HCT116 (cell line): Measurements from ENCODE around the gene DDX1. TPM values are rescaled to one million over a fixed set of nuclear protein-coding genes. Genes with fewer than 3 reads are reported as not detected.

ENCODE experiments used
- ATAC-seq: fragments of 200-7000 bp; cut with Tn5 transposase; 2 replicates; pipeline ENCODE4 v1.9.1; 2020; ENCODE audit warnings: mild to moderate bottlenecking, moderate library complexity
- BruUV-seq: library from RNA; stranded (reverse); fragments of 400-500 nt; replicated peaks from 2 replicates; lab custom pipeline; 2021; lab: Mats Ljungman, UMichigan
- CTCF ChIA-PET: fragments of 300-600 bp; sonication (Branson Sonifier 250); formaldehyde crosslinking; loops from one replicate; lab custom pipeline; 2021; ENCODE audit warnings: antibody characterized with exemption; lab: Charles Lee
- POLR2A ChIA-PET: fragments of 300-600, 350-600 bp; sonication (Branson Sonifier 250); formaldehyde crosslinking; loops from one replicate; lab custom pipeline; 2021; ENCODE audit warnings: antibody characterized with exemption; lab: Charles Lee
- RAD21 ChIA-PET, 2 experiments: fragments of 300-600 bp; sonication (Branson Sonifier 250); formaldehyde crosslinking; loops; one replicate each; lab custom pipeline; 2023; ENCODE audit warnings: low total read pairs in 2 of 2; ENCODE audit not compliant: uncharacterized antibody in 2 of 2, unreplicated experiment in 2 of 2, low non-redundant PET in 1 of 2; lab: Charles Lee
- DNase-seq: peaks from one replicate; pipeline ENCODE4 v3.0.0-alpha.2; 2010; ENCODE audit warnings: low read depth, low spot score
- H2AFZ ChIP-seq: fragments of 200-600 bp; shearing (Covaris generic), sonication (generic); 2 replicates; pipeline ENCODE4 v1.6.1; 2017; ENCODE audit warnings: low read depth, mixed run types, mixed read lengths, antibody characterized with exemption, low read length; ENCODE audit not compliant: poor library complexity, severe bottlenecking
- H3K27ac ChIP-seq: 2 replicates; pipeline ENCODE4 v1.5.1; 2012; ENCODE audit warnings: low read depth, low read length
- H3K27me3 ChIP-seq: fragments of 200-600 bp; sonication (generic); 2 replicates; pipeline ENCODE4 v1.6.1; 2016; ENCODE audit warnings: mixed run types, low read length, mixed read lengths; ENCODE audit not compliant: insufficient read depth
- H3K36me3 ChIP-seq, 2 experiments: fragments of 200-500 bp in 1 of 2; fragments of 200-600 bp in 1 of 2; sonication (Bioruptor generic) in 1 of 2; sonication (generic) in 1 of 2; 2 replicates each; pipeline versions ENCODE4 v1.5.1 to v1.6.1; 2014 to 2016; ENCODE audit warnings: low read length in 2 of 2, inconsistent platforms in 1 of 2, mixed read lengths in 1 of 2, mixed run types in 1 of 2; ENCODE audit not compliant: insufficient read depth in 2 of 2, control insufficient read depth in 1 of 2
- H3K4me1 ChIP-seq, 2 experiments: fragments of 200-600 bp in 1 of 2; sonication (generic) in 1 of 2; 2 replicates each; pipeline versions ENCODE4 v1.5.1 to v1.6.1; 2012 to 2017; ENCODE audit warnings: low read length in 2 of 2, inconsistent platforms in 1 of 2, mild to moderate bottlenecking in 1 of 2, mixed read lengths in 1 of 2, mixed run types in 1 of 2, moderate library complexity in 1 of 2; ENCODE audit not compliant: insufficient read depth in 2 of 2, control insufficient read depth in 1 of 2
- H3K4me2 ChIP-seq: fragments of 200-600 bp; sonication (generic); 2 replicates; pipeline ENCODE4 v1.6.1; 2017; ENCODE audit warnings: mixed run types, low read length, mixed read lengths
- H3K4me3 ChIP-seq, 2 experiments: fragments of 200-600 bp in 1 of 2; sonication (generic) in 1 of 2; replicated peaks in 1 of 2; 2 replicates each; pipeline ENCODE4 v1.5.1; 2011 to 2016; ENCODE audit warnings: low read length in 2 of 2, control low read depth in 1 of 2, low read depth in 1 of 2, mild to moderate bottlenecking in 1 of 2, mixed read lengths in 1 of 2, mixed run types in 1 of 2
- H3K79me2 ChIP-seq: fragments of 200-600 bp; sonication (generic); 2 replicates; pipeline ENCODE4 v1.6.1; 2017; ENCODE audit warnings: mild to moderate bottlenecking, mixed run types, low read length, moderate library complexity, mixed read lengths; ENCODE audit not compliant: insufficient read depth
- H3K9ac ChIP-seq: fragments of 200-600 bp; sonication (generic); 2 replicates; pipeline ENCODE4 v1.6.1; 2016; ENCODE audit warnings: low read length, mixed read lengths
- H3K9me2 ChIP-seq: fragments of 200-600 bp; sonication (generic), shearing (Covaris generic); 2 replicates; pipeline ENCODE4 v1.6.1; 2017; ENCODE audit warnings: mixed run types, mild to moderate bottlenecking, moderate library complexity; ENCODE audit not compliant: insufficient read depth
- H3K9me3 ChIP-seq, 2 experiments: fragments of 200-500 bp in 1 of 2; fragments of 200-600 bp in 1 of 2; sonication (Bioruptor generic) in 1 of 2; sonication (generic) in 1 of 2; 2 replicates each; pipeline ENCODE4 v1.6.1; 2014 to 2017; ENCODE audit warnings: low read length in 2 of 2, mixed read lengths in 2 of 2, inconsistent platforms in 1 of 2, low read depth in 1 of 2, mild to moderate bottlenecking in 1 of 2, mixed run types in 1 of 2, moderate library complexity in 1 of 2; ENCODE audit not compliant: control insufficient read depth in 1 of 2, insufficient read depth in 1 of 2
- H4K20me1 ChIP-seq: fragments of 200-600 bp; sonication (generic), shearing (Covaris generic); 2 replicates; pipeline ENCODE4 v1.6.1; 2017; ENCODE audit warnings: mixed run types, mild to moderate bottlenecking, moderate library complexity; ENCODE audit not compliant: insufficient read depth
- EZH2phosphoT487 ChIP-seq: fragments of 200-600 bp; IDR thresholded peaks from 2 replicates; pipeline ENCODE4 v1.6.1; 2018; ENCODE audit warnings: antibody characterized with exemption, borderline replicate concordance
- POLR2A ChIP-seq: IDR thresholded peaks from 2 replicates; pipeline ENCODE4 v1.7.0; 2011; ENCODE audit warnings: borderline replicate concordance; ENCODE audit not compliant: insufficient read depth, insufficient read length; ENCODE audit errors: extremely low read depth
- REST ChIP-seq: IDR thresholded peaks from 2 replicates; pipeline ENCODE4 v1.6.1; 2012; ENCODE audit warnings: low read depth
- SP1 ChIP-seq: IDR thresholded peaks from 2 replicates; pipeline ENCODE4 v1.6.1; 2012; ENCODE audit warnings: low read depth
- SRF ChIP-seq: IDR thresholded peaks from 2 replicates; pipeline ENCODE4 v1.6.1; 2012; ENCODE audit warnings: low read depth
- TCF7L2 ChIP-seq: IDR thresholded peaks from 2 replicates; pipeline ENCODE4 v1.7.0; 2011; ENCODE audit warnings: borderline replicate concordance, inconsistent platforms; ENCODE audit not compliant: insufficient read depth, insufficient read length; ENCODE audit errors: extremely low read depth
- ZBTB33 ChIP-seq: IDR thresholded peaks from 2 replicates; pipeline ENCODE4 v1.6.1; 2011; ENCODE audit warnings: mild to moderate bottlenecking, low read length, moderate library complexity; ENCODE audit not compliant: insufficient replicate concordance; ENCODE audit errors: extremely low read depth
- ZNF274 ChIP-seq: fragments of 200-500 bp; sonication (Bioruptor generic); IDR thresholded peaks from 2 replicates; pipeline ENCODE4 v1.6.1; 2014; ENCODE audit warnings: mild to moderate bottlenecking, low read depth, low read length, inconsistent platforms
- intact Hi-C: fragments of 100-400 bp; cut with micrococcal nuclease; formaldehyde crosslinking; loops from 2 replicates; pipeline ENCODE4 v1.10.0; 2022
- total RNA-seq: library from RNA; stranded (reverse); gene quantifications from one replicate; pipeline ENCODE4 v1.2.1, GENCODE V29; 2021; ENCODE audit not compliant: unreplicated experiment

The DDX1 gene
- total RNA-seq, 1 experiment from 2014 or later = 117 TPM

- Histone ChIP-seq H3K9ac (no peak overlapping the region), H3K79me2 (peaks cover 28% of the 10 kb centered on the region), H3K4me2 (peak overlapping the region; percentile 87), H4K20me1 (no peaks in the 10 kb centered on the region)
- CTCF ChIA-PET = interaction anchor here (2.0 kb wide), 1 partner anchor 15 kb away, joined by 13 read pairs; no protein-coding TSS in a partner anchor
- TF ChIP-seq REST = no peak
- no peak for TF ChIP-seq ZNF274
- TF ChIP-seq SRF = no peak
- no peak for TF ChIP-seq EZH2phosphoT487
- no peak for TF ChIP-seq ZBTB33
- TF ChIP-seq SP1 = no peak
- TF ChIP-seq POLR2A = no peak
- no peak for TF ChIP-seq TCF7L2
- TF ChIP-seq, all 23 proteins: peak for 0
- DNase-seq (no peak), ATAC-seq (no peak)
- POLR2A ChIA-PET = no interaction called here
- intact Hi-C loops = no loop called here
- peak overlapping the region in 1 of 2 experiments; percentile 79; a peak in 1 of 4 replicates for H3K4me3 ChIP-seq
- RAD21 ChIA-PET = no interaction called here
- H2AFZ ChIP-seq = peak overlapping the region; percentile 98
- H3K4me1 ChIP-seq = peaks cover 2 to 13% of the 10 kb centered on the region in 2 experiments; a peak in 2 of 4 replicates
- no peak overlapping the region for H3K27ac ChIP-seq
- BruUV-seq = no TSS peak
- no peaks in the 10 kb centered on the region for H3K9me2 ChIP-seq
- H3K9me3 ChIP-seq = no peaks in the 10 kb centered on the region
- H3K36me3 ChIP-seq = no peaks in the 10 kb centered on the region
- no peaks in the 10 kb centered on the region for H3K27me3 ChIP-seq
Observed at GRCh38 chr2:15562354-15563031, 29.2 kb upstream of the DDX1 start.
